CD14-positive monocyte (primary cell): Measurements from ENCODE around the gene SLC22A4. TPM values are rescaled to one million over a fixed set of nuclear protein-coding genes. Genes with fewer than 3 reads are reported as not detected.
A peak's percentile ranks its signal among the peaks of the same experiment; 100 is the strongest.

ENCODE experiments used
- DNase-seq, 3 donors: peaks; one replicate each; pipeline ENCODE4 v3.0.0-alpha.2; 2011 to 2022
- H2AFZ ChIP-seq: 2 replicates; pipeline ENCODE4 v1.6.0; 2012; ENCODE audit warnings: mild to moderate bottlenecking, low read depth, low read length, inconsistent platforms; ENCODE audit not compliant: insufficient read depth, poor library complexity, severe bottlenecking
- H3K27ac ChIP-seq, 2 donors: 1 replicate in 1 of 2; 2 replicates in 1 of 2; pipeline ENCODE4 v1.5.1; 2012 to 2013; ENCODE audit warnings: low read length in 2 of 2, control low read depth in 1 of 2, inconsistent platforms in 1 of 2, low read depth in 1 of 2, mild to moderate bottlenecking in 1 of 2
- H3K27me3 ChIP-seq, 2 donors: one replicate each; pipeline versions ENCODE4 v1.6.0 to v1.6.1; 2011 to 2013; ENCODE audit warnings: low read length in 2 of 2; ENCODE audit not compliant: control insufficient read depth in 2 of 2, insufficient read depth in 2 of 2
- H3K36me3 ChIP-seq, 2 donors: replicated peaks in 1 of 2; 1 replicate in 1 of 2; 2 replicates in 1 of 2; pipeline versions ENCODE4 v1.5.1 to v1.6.1; 2012 to 2013; ENCODE audit warnings: low read length in 2 of 2, control low read depth in 1 of 2, inconsistent platforms in 1 of 2, mild to moderate bottlenecking in 1 of 2; ENCODE audit not compliant: insufficient read depth in 2 of 2, control insufficient read depth in 1 of 2
- H3K4me1 ChIP-seq, 2 donors: 1 replicate in 1 of 2; 2 replicates in 1 of 2; pipeline versions ENCODE4 v1.5.1 to v1.6.1; 2012 to 2013; ENCODE audit warnings: low read length in 2 of 2, control low read depth in 1 of 2, inconsistent platforms in 1 of 2, mild to moderate bottlenecking in 1 of 2, moderate library complexity in 1 of 2; ENCODE audit not compliant: insufficient read depth in 2 of 2, control insufficient read depth in 1 of 2
- H3K4me2 ChIP-seq: replicated peaks from 2 replicates; pipeline ENCODE3; 2012; ENCODE audit warnings: low read length, moderate library complexity, mild to moderate bottlenecking; ENCODE audit not compliant: poor library complexity, severe bottlenecking; ENCODE audit errors: extremely low read depth
- H3K4me3 ChIP-seq, 3 experiments: fragments of 200-600 bp in 1 of 3; sonication (generic) in 1 of 3; replicated peaks in 1 of 3; 1 replicate in 2 of 3; 2 replicates in 1 of 3; pipeline ENCODE4 v1.5.1; 2011 to 2013; ENCODE audit warnings: low read length in 3 of 3, mild to moderate bottlenecking in 3 of 3, control low read depth in 2 of 3, low read depth in 2 of 3, inconsistent platforms in 1 of 3, moderate library complexity in 1 of 3
- H3K79me2 ChIP-seq: 2 replicates; pipeline ENCODE4 v1.6.0; 2012; ENCODE audit warnings: mild to moderate bottlenecking, control low read depth, inconsistent platforms, low read length, moderate library complexity; ENCODE audit not compliant: insufficient read depth
- H3K9ac ChIP-seq: 2 replicates; pipeline ENCODE4 v1.6.0; 2017; ENCODE audit warnings: low read length, mild to moderate bottlenecking; ENCODE audit not compliant: insufficient read depth, poor library complexity, severe bottlenecking
- H3K9me3 ChIP-seq, 2 donors: replicated peaks in 1 of 2; 1 replicate in 1 of 2; 2 replicates in 1 of 2; pipeline versions ENCODE4 v1.5.1 to v1.6.1; 2012 to 2013; ENCODE audit warnings: low read length in 2 of 2, control low read depth in 1 of 2; ENCODE audit not compliant: control insufficient read depth in 1 of 2, insufficient read depth in 1 of 2
- H4K20me1 ChIP-seq: 2 replicates; pipeline ENCODE4 v1.6.0; 2012; ENCODE audit warnings: mild to moderate bottlenecking, low read length, control low read depth, moderate library complexity; ENCODE audit not compliant: insufficient read depth
- H3K27ac Mint-ChIP-seq, 7 donors: one replicate each; pipeline ENCODE4 v1.8.0; 2020; ENCODE audit warnings: mild to moderate bottlenecking in 7 of 7, mixed read lengths in 7 of 7, moderate library complexity in 6 of 7, inconsistent platforms in 2 of 7
- H3K27me3 Mint-ChIP-seq, 3 donors: one replicate each; pipeline ENCODE4 v1.8.0; 2021 to 2022; ENCODE audit warnings: low read depth in 3 of 3, mild to moderate bottlenecking in 3 of 3, mixed read lengths in 3 of 3, moderate library complexity in 3 of 3, inconsistent platforms in 1 of 3
- H3K36me3 Mint-ChIP-seq, 2 donors: one replicate each; pipeline ENCODE4 v1.8.0; 2020; ENCODE audit warnings: mixed read lengths in 2 of 2, inconsistent platforms in 1 of 2, mild to moderate bottlenecking in 1 of 2
- H3K4me1 Mint-ChIP-seq: one replicate; pipeline ENCODE4 v1.8.0; 2020; ENCODE audit warnings: mild to moderate bottlenecking, mixed read lengths
- H3K4me3 Mint-ChIP-seq, 2 donors: one replicate each; pipeline ENCODE4 v1.8.0; 2020; ENCODE audit warnings: mild to moderate bottlenecking in 2 of 2, mixed read lengths in 2 of 2, moderate library complexity in 1 of 2
- H3K9me3 Mint-ChIP-seq, 7 donors: one replicate each; pipeline ENCODE4 v1.8.0; 2020 to 2022; ENCODE audit warnings: mixed read lengths in 7 of 7, mild to moderate bottlenecking in 6 of 7, moderate library complexity in 6 of 7, inconsistent platforms in 2 of 7
- WGBS: methylation state at CpG from one replicate; pipeline ENCODE4 v1.1.5; 2013; ENCODE audit warnings: missing lambda C conversion rate; ENCODE audit not compliant: insufficient coverage; 5-methylcytosine and 5-hydroxymethylcytosine counted together
- intact Hi-C, 2 donors: fragments of 100-400 bp; cut with micrococcal nuclease; formaldehyde crosslinking; loops; one replicate each; pipeline versions ENCODE4 v1.15.0 to v1.15.1; 2023
- polyA plus RNA-seq, 3 donors: library from polyadenylated mRNA; depleted of rRNA in 1 of 3; unstranded in 2 of 3; stranded (reverse) in 1 of 3; fragments of 300-500 nt in 2 of 3; fragments of >200 nt in 1 of 3; fragmentation: Illumina TruSeq in 2 of 3; gene quantifications; 1 replicate in 2 of 3; 2 replicates in 1 of 3; pipeline ENCODE4 v1.2.3, GENCODE V29; 2012 to 2021
- TF ChIP-seq, protein P1 (sequence below): fragments of 200-600 bp; IDR thresholded peaks from one replicate; pipeline ENCODE4 v1.8.0; 2022; ENCODE audit warnings: antibody characterized with exemption, mild to moderate bottlenecking

SLC22A4 gene
- polyA plus RNA-seq, 3 donors, result 7.2 to 13.0 (median 12.2) TPM

DNA sequence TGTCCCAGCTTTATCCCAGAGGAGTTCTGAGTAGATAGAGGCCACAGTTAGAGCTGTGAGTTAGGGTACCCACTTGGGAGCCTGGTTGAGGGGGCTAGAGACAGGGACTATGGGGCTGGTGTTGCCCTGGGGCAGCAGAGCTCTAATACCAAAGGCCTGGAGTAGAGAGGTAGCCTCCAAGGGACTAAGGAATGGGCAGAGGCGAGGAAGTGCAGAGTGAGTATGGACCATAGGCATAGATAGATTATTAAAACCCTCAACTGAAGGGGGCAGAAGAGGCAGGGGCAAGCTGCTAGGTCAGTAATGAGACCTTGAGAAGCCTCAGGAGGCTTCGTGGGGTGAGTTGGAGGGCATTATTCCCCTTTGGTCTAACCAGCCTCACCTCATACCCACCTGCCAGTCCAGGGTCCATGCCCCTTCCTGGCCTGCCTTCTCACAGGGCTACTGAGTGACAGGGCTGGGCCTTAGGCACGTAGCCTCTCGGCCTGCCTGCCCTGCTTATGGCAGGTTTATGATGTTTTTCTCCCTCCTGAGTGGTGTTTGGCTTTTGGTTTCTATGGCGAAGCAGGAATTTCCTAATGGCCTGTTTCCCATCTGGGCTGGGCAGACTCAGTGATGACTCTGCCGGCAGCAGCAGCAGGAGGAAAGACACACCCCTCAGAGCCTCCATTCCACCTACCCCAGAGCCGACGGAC, 28.7 kb upstream of the SLC22A4 start:
- Histone ChIP-seq H3K4me2 (no peak overlapping the region), H3K4me1 (no peaks in the 10 kb centered on the region), H3K36me3 (no peaks in the 10 kb centered on the region), H3K9me3 (no peaks in the 10 kb centered on the region), H3K27ac (no peak overlapping the region), H2AFZ (no peak overlapping the region), H4K20me1 (no peaks in the 10 kb centered on the region), H3K9ac (no peak overlapping the region), H3K27me3 (no peaks in the 10 kb centered on the region), H3K79me2 (no peaks in the 10 kb centered on the region), H3K4me3 (no peak overlapping the region)
- Mint-ChIP-seq H3K9me3 (no peaks in the 10 kb centered on the region), H3K4me3 (no peak overlapping the region), H3K27ac (peak overlapping the region in 1 of 7 donors; percentile 41), H3K27me3 (peaks cover under 1 to 15% (median 3%) of the 10 kb centered on the region in 3 donors), H3K36me3 (no peaks in the 10 kb centered on the region), H3K4me1 (peaks cover 5% of the 10 kb centered on the region)
- 92% methylated on average over 2 of the region's 8 CpGs for whole genome bisulfite sequencing
- intact Hi-C loops, result no loop called here
- no peak for DNase-seq
- TF ChIP-seq, protein P1, sequence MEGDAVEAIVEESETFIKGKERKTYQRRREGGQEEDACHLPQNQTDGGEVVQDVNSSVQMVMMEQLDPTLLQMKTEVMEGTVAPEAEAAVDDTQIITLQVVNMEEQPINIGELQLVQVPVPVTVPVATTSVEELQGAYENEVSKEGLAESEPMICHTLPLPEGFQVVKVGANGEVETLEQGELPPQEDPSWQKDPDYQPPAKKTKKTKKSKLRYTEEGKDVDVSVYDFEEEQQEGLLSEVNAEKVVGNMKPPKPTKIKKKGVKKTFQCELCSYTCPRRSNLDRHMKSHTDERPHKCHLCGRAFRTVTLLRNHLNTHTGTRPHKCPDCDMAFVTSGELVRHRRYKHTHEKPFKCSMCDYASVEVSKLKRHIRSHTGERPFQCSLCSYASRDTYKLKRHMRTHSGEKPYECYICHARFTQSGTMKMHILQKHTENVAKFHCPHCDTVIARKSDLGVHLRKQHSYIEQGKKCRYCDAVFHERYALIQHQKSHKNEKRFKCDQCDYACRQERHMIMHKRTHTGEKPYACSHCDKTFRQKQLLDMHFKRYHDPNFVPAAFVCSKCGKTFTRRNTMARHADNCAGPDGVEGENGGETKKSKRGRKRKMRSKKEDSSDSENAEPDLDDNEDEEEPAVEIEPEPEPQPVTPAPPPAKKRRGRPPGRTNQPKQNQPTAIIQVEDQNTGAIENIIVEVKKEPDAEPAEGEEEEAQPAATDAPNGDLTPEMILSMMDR, result no peak

DNA sequence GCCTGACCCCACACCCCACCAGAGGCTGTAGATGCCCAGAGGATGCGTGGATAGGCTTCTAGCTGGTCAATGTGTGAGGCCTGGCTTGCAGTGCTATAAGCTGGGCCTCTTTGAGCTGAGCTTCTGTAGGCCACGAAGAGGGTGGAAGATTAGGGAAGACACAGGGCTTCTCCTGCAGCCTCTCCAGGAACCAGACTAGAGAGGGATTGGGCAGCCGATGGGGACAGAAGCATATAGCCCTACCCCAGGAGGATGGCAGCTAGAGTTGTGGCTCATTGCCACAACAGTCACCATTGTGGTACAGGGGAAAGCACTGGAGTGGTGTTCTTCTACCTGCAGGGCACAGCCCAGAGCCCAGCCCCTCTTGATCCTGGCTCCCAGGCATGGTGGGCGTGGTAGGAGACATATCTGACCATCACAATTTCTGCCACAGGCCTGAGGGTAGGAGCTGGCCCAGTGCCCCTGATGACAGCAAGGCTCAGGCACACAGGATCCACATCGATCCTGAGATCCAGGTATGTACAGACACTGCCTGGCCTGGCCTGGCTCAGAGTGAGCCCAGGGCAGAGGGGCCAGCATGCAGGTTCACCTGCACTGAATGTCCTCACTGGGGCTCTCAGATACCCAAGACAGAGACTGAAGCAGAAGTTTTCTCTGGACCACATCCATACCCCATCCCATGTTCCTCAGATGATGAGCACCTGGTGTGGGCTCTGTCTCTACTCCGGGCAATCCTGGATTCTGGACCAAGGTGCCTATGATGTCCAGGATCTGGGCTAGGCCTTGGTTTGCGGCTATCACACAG, 28.0 kb upstream of the SLC22A4 start:
- H3K4me2 ChIP-seq, result no peak overlapping the region
- TF ChIP-seq, protein P1, result no peak
- H3K27me3 Mint-ChIP-seq, result peaks cover 5 to 16% (median 6%) of the 10 kb centered on the region in 3 donors
- H3K27me3 ChIP-seq, result no peaks in the 10 kb centered on the region
- H3K79me2 ChIP-seq, result no peaks in the 10 kb centered on the region
- no peaks in the 10 kb centered on the region for H3K36me3 ChIP-seq
- H3K4me1 Mint-ChIP-seq, result peaks cover 3% of the 10 kb centered on the region
- no peak overlapping the region for H3K4me3 ChIP-seq
- peak overlapping the region in 1 of 7 donors; percentile 59 for H3K27ac Mint-ChIP-seq
- intact Hi-C loops, result no loop called here
- no peaks in the 10 kb centered on the region for H3K9me3 ChIP-seq
- no peak overlapping the region for H2AFZ ChIP-seq
- no peaks in the 10 kb centered on the region for H3K36me3 Mint-ChIP-seq
- DNase-seq, result no peak
- H3K27ac ChIP-seq, result no peak overlapping the region
- no peaks in the 10 kb centered on the region for H4K20me1 ChIP-seq
- 90% methylated on average over 5 of the region's 7 CpGs for WGBS
- no peak overlapping the region for H3K4me3 Mint-ChIP-seq
- no peak overlapping the region for H3K9ac ChIP-seq
- no peaks in the 10 kb centered on the region for H3K9me3 Mint-ChIP-seq
- peaks cover 0 to 2% of the 10 kb centered on the region in 2 donors for H3K4me1 ChIP-seq
